ENCODE results near the gene OSBPL6.

OSBPL6 gene

DNA sequence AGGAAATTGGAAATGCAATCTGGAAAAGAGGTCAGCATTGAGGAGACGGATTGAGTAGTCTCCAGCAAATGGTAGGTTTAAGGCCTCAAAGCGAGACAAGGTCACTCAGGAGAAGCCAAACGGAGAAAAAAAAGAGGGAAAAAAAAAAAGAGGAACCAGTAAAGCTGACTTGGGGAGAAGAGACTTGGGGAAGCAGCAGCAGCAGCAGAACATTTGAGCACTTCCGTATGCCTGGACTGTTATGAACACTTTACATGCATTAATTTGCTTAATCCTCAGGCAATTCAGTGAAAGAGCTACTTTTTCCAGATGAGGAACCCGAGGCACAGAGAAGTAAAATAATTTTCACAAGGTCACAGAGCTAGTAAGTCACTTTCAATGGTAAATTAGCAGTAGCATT lies 81.3 kb downstream of the OSBPL6 start:
- DNase-seq = peak; percentile 48

DNA sequence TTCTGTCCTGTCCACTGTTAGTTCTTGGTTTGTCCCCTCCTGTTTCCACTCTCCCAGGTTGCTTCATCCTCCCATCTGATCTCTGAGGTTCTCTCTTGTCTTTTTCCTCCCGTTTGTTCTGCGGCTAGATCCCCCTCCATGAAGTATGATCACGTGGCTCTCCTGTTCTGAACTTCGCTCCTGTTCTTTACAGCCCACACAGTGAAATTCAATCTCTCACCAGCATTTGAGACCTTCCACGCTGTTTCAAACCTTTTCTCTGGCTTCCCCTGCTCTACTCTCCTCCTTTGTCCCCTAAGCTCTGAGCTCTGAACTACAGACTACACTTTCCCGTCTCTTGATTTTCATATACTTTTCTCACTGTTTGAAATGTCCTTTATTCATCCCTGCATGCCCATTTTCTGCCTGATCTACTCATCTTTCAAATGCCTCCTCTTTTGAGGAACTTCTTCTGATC lies 83.5 kb downstream of the OSBPL6 start:
- DNase-seq = no peak

- no peak for DNase-seq
These were observed 84.8 kb downstream of the OSBPL6 start for GRCh38 chr2:178279142-178279541.

DNA sequence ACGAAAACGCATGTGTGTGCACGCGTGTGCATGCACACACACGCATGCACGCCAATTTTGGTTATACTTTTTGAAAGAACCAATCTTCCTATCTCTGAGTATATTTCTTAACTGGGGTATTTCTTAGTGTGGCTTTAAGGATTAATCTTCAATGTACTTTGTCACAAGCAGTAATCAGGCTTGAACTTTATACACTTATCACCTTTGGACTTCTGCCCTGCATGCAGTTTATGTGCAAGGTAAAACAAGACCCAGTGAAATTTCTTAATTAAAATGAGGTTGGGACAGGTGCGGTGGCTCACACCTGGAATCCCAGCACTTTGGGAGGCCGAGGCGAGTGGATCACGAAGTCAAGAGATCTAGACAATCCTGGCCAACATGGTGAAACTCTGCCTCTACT lies 85.3 kb downstream of the OSBPL6 start:
- no peak for DNase-seq

GRCh38 chr2:178280244-178280852 lies 86.0 kb downstream of the OSBPL6 start:
- DNase-seq = peak; percentile 24

DNA sequence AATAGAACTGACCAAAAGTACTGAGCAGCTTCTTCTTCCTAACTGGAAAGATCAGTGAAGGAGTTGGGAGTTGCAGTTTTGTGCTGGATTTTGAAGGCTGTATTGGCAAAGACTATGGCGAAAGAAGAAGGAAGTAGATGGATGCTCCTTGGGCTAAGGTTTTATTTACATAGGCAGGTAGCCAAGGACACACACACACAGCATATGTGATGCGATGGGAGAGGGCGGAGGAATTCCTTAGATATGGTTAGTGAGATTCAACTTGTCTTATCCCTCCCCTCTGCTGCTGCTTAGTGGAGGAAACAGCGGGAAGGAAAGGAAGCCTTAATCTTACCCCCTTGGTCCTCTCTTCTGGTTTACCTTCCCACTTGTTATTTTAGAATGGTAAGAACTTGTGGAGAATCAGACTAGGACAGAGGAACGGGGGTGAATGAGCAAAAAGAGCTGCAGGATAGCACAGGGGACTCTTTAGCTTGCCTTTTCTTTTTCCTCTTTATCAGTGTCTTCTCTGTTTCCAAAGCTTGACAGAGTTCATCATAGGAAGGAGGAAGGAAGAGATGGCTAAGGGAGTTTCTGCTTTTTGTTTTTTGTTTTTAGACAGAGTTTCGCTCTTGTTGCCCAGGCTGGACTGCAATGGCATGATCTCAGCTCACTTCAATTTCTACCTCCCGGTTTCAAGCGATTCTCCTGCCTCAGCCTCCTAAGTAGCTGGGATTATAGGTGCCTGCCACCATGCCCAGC lies 87.9 kb downstream of the OSBPL6 start:
- no peak for DNase-seq

DNA sequence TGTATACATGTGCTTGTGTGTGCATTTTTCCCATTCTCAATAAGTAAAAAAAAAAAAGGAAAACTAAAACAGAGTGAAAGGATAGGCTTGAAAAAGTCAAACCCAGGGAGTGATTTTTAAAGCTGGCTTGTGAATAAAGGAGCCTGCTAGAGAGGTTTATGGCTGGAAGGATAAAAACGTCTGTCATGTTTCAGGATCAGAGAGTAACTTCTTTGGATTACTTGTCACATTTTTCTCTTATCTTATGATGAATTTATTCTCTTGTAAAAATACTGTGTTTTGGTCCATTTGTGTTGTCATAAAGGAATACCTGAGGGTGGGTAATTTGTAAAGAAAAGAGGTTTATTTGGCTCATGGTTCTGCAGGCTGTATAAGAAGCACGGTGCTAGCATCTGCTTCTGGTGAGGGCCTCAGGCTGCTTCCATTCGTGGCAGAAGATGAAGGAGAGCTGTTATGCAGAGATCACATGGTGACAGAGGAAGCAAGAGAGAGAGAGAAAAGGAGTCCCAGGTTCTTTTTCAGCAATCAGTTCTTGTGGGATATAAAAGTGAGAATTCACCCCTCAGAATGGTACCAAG lies 89.1 kb downstream of the OSBPL6 start:
- DNase-seq = no peak

DNA sequence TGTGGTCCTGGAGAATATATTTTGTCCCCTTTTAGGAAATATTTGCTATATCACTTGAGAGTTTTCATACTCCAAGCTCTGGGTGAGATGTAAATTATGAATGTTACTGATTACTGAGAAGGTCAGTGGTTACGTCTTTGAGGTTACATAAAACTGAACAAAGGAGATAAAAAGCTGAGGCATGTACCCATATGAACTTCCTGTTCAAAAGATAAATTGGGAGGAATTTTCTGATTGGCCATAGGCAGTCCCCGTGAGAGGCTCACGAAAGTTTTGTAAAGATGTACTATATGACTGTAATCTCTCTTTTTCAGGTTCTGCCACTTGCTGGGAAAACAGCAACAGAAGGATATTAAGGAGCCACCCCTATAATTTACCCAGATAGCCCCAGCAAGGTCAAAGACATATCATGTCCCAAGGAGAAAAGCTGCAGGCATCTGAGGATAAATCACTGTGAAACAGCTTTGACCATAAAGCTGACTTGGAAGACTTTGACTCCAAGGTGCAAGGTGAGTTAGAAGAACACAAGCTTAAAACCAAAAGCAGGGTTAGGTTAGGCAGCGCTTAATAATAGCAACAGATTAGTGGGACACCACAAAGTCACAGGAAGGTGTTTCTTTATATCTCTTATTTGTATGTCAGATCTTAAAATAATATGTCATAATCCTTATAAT lies 90.4 kb downstream of the OSBPL6 start:
- no peak for DNase-seq

GRCh38 chr2:178285287-178285615 lies 90.9 kb downstream of the OSBPL6 start:
- no peak for DNase-seq

GRCh38 chr2:178286636-178287035 lies 92.3 kb downstream of the OSBPL6 start:
- no peak for DNase-seq

- no peak for DNase-seq
These were observed 93.5 kb downstream of the OSBPL6 start for GRCh38 chr2:178287652-178288344.

GRCh38 chr2:178291703-178292102 lies 97.4 kb downstream of the OSBPL6 start:
- DNase-seq = no peak

GRCh38 chr2:178292586-178292985 lies 98.3 kb downstream of the OSBPL6 start:
- DNase-seq = no peak

- DNase-seq = no peak
These were observed 100.8 kb downstream of the OSBPL6 start for GRCh38 chr2:178295115-178295514.

- no peak for DNase-seq
These were observed 101.6 kb downstream of the OSBPL6 start for GRCh38 chr2:178295906-178296305.

GRCh38 chr2:178296394-178297090 lies 102.2 kb downstream of the OSBPL6 start:
- no peak for DNase-seq

DNA sequence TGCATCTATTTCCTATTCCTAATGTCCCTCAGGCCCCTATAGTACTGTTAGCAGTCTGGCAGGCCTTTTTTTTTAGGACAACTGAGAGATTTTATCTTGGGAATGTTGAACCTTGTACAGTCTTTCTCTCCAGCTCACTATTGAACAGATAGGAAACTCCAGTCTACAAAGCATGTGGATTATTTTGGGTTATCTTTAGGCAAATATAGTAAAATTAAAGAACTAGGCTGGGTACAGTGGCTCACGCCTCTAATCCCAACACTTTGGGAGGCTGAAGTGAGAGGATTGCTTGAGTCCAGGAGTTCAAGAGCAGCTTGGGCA lies 102.7 kb downstream of the OSBPL6 start:
- no peak for DNase-seq

DNA sequence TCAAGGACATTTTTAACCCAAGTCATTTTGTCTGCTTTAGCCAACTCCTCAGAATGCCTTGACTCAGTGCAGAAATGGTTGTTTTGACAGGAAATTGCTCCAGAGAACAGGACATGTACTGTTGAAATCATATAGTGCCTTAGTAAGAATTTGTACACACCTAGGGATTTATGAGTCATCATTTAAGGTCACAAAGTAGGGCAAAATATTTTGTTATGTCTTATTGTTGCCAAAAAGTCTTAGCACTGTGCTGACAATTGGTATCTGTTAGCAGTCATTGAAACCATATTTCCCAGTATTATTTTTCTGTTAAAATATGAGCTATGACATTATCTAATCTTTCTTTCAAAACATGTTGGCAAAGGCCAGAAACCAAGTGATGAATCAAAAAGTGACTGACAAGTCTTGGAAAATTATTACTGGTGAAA lies 104.5 kb downstream of the OSBPL6 start:
- DNase-seq = no peak

- no peak for DNase-seq
These were observed 107.4 kb downstream of the OSBPL6 start for GRCh38 chr2:178301649-178302238.

DNA sequence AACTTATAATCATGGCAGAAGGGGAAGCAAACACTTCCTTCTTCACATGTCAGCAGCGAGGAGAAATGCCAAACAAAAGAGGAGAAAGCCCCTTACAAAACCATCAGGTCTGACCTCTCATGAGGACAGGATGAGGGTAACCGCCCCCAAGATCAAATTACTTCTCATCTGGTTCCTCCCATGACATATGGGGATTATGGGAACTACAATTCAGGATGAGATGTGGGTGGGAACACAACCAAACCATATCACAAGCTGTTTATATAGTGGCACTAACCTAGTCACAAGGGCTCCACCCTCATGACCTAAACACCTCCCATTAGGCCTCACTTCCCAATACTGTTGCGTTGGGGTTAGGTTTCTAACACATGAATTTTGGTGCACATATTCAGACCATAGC lies 110.0 kb downstream of the OSBPL6 start:
- no peak for DNase-seq

DNA sequence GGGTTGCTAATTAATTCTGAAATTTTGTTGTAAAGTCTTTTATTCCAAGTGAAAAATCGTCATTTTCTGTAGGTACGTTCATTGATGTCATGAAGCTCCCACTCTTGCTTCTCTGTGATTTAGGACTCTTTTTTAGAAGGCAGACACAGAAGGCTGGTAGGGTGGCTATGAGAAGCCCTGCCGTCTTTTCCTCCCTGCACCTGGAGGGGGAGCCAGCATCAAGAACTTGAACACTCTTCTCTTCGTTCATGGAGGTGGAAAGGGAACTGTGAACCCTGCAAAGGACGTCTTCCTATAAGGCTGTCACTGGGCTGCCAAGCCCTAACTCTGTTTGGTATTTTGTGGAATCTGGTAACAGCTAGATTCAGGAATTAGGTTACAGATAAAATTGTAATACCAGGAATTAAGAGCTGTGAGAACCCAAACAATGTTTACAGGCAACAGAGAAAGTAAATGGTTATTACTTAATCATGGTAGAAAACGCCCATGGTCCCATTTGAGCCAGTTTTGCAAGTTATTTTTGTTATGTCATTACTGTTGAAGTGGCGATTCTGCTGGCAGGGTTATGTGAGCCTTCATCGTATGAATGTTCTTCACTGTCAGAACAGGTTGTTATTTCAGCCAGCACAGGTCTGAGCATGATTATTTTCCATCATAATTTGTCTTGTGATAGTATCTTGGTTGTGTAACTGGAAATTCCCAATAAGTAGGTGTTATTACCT lies 112.2 kb downstream of the OSBPL6 start:
- peak; percentile 63 for DNase-seq

GRCh38 chr2:178307650-178308049 lies 113.3 kb downstream of the OSBPL6 start:
- DNase-seq = no peak
